CD4-positive, alpha-beta T cell (primary cell): Measurements from ENCODE around the gene URB2. TPM values are rescaled to one million over a fixed set of nuclear protein-coding genes. Genes with fewer than 3 reads are reported as not detected.

Source experiments
- ATAC-seq: fragments of 200-7000 bp; cut with Tn5 transposase; one replicate; pipeline ENCODE4 v1.10.0; 2022; ENCODE audit warnings: mild to moderate bottlenecking; ENCODE audit not compliant: poor library complexity
- CTCF ChIA-PET: fragments of 350-600 bp; sonication (Branson Sonifier 250); formaldehyde crosslinking; loops from one replicate; lab custom pipeline; 2021; ENCODE audit warnings: antibody characterized with exemption, inconsistent platforms; lab: Charles Lee
- POLR2A ChIA-PET: fragments of 350-600 bp; sonication (Branson Sonifier 250); formaldehyde crosslinking; loops from one replicate; lab custom pipeline; 2021; ENCODE audit warnings: antibody characterized with exemption, inconsistent platforms; lab: Charles Lee
- DNase-seq, 14 experiments: peaks; one replicate each; pipeline ENCODE4 v3.0.0-alpha.2; 2013 to 2020; ENCODE audit warnings: mixed read lengths in 2 of 14
- H3K27ac ChIP-seq, 2 donors: one replicate each; pipeline versions ENCODE4 v1.5.1 to v1.7.0; 2013; ENCODE audit warnings: low read length in 2 of 2, low read depth in 1 of 2, mild to moderate bottlenecking in 1 of 2
- H3K27me3 ChIP-seq, 2 experiments: 1 replicate in 1 of 2; 2 replicates in 1 of 2; pipeline versions ENCODE4 v1.6.1 to v1.7.0; 2013; ENCODE audit warnings: low read length in 2 of 2, control low read depth in 1 of 2, mild to moderate bottlenecking in 1 of 2, moderate library complexity in 1 of 2; ENCODE audit not compliant: insufficient read depth in 2 of 2, control insufficient read depth in 1 of 2
- H3K36me3 ChIP-seq: one replicate; pipeline ENCODE4 v1.6.1; 2013; ENCODE audit warnings: low read length, control low read depth; ENCODE audit not compliant: insufficient read depth
- H3K4me1 ChIP-seq: one replicate; pipeline ENCODE4 v1.6.1; 2013; ENCODE audit warnings: low read length, control low read depth; ENCODE audit not compliant: insufficient read depth
- H3K4me3 ChIP-seq: one replicate; pipeline ENCODE4 v1.5.1; 2013; ENCODE audit warnings: mild to moderate bottlenecking, low read length, moderate library complexity
- H3K9me3 ChIP-seq, 2 experiments: 1 replicate in 1 of 2; 2 replicates in 1 of 2; pipeline versions ENCODE4 v1.6.1 to v1.7.0; 2013; ENCODE audit warnings: low read length in 2 of 2, mild to moderate bottlenecking in 2 of 2, control low read depth in 1 of 2, moderate library complexity in 1 of 2; ENCODE audit not compliant: control insufficient read depth in 1 of 2, insufficient read depth in 1 of 2
- H3K27ac Mint-ChIP-seq: one replicate; pipeline ENCODE4 v1.8.0; 2020; ENCODE audit warnings: mixed read lengths
- H3K27me3 Mint-ChIP-seq: one replicate; pipeline ENCODE4 v1.8.0; 2021; ENCODE audit warnings: mixed read lengths
- H3K36me3 Mint-ChIP-seq: one replicate; pipeline ENCODE4 v1.8.0; 2021; ENCODE audit warnings: low read depth, mixed read lengths
- H3K4me1 Mint-ChIP-seq: one replicate; pipeline ENCODE4 v1.8.0; 2021; ENCODE audit warnings: low read depth, mixed read lengths
- H3K4me3 Mint-ChIP-seq: one replicate; pipeline ENCODE4 v1.8.0; 2020; ENCODE audit warnings: mild to moderate bottlenecking, mixed read lengths
- H3K9me3 Mint-ChIP-seq: one replicate; pipeline ENCODE4 v1.8.0; 2020; ENCODE audit warnings: mixed read lengths
- intact Hi-C, 2 experiments: fragments of 100-400 bp; cut with DNase I in 1 of 2; cut with micrococcal nuclease in 1 of 2; formaldehyde crosslinking; loops; one replicate each; pipeline versions ENCODE4 v1.15.1 to v1.9.0; 2023 to 2025; cut with DNase I, micrococcal nuclease
- total RNA-seq, 174 experiments: library from RNA in 2 of 174; stranded (reverse) in 2 of 174; gene quantifications; one replicate each; pipeline ENCODE4 v1.2.3 and lab custom pipeline; 2021 to 2026
- TF ChIP-seq, protein P1 (sequence below): fragments of 200-600 bp; IDR thresholded peaks from one replicate; pipeline ENCODE4 v1.8.0; 2022; ENCODE audit warnings: antibody characterized with exemption, mild to moderate bottlenecking

Gene URB2
- total RNA-seq, 2 experiments from 2014 or later, result 4.1 to 4.2 TPM

DNA sequence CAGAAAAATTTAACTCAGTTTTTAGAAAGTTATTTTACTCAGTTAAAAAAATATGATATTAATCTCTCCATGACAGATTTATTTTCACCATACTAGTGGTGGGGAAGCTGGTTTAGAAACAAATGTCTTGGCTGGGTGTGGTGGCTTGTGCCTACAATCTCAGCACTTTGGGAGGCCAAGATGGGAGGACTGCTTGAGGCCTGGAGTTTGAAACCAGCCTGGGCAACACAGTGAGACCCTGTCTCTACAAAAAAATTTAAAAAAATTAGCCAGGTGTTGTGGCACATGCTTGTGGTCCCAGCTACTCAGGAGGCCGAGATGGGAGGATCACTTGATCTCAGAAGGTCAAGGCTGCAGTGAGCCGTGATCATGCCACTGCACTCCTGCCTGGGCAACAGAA lies 17.5 kb upstream of the URB2 start:
- TF ChIP-seq, protein P1, sequence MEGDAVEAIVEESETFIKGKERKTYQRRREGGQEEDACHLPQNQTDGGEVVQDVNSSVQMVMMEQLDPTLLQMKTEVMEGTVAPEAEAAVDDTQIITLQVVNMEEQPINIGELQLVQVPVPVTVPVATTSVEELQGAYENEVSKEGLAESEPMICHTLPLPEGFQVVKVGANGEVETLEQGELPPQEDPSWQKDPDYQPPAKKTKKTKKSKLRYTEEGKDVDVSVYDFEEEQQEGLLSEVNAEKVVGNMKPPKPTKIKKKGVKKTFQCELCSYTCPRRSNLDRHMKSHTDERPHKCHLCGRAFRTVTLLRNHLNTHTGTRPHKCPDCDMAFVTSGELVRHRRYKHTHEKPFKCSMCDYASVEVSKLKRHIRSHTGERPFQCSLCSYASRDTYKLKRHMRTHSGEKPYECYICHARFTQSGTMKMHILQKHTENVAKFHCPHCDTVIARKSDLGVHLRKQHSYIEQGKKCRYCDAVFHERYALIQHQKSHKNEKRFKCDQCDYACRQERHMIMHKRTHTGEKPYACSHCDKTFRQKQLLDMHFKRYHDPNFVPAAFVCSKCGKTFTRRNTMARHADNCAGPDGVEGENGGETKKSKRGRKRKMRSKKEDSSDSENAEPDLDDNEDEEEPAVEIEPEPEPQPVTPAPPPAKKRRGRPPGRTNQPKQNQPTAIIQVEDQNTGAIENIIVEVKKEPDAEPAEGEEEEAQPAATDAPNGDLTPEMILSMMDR, result no peak
- H3K27me3 ChIP-seq, result no peaks in the 10 kb centered on the region

DNA sequence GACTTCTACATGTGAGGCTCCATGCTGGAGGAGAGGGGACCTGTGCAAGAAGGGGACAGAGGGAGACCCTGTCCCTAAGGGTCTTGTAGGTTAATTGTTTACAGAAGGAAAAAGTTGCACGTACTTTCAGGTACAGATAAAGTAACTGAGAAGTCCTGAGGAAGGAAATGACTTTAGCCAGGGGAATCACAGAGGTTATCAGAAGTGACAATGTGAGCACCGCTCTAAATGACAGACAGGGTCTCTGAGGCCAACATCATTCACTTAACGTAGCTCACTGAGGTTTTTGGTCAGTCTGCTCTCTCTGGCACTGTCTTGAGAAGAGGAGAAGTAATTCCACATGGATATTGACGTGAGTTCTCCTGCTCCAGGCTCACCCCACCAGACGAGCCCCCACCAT lies 12.1 kb upstream of the URB2 start:
- ATAC-seq (no peak), DNase-seq (no peak)
- Histone ChIP-seq H3K27me3 (no peaks in the 10 kb centered on the region), H3K9me3 (no peaks in the 10 kb centered on the region), H3K27ac (no peak overlapping the region), H3K4me1 (no peaks in the 10 kb centered on the region), H3K36me3 (peaks cover 56% of the 10 kb centered on the region), H3K4me3 (no peak overlapping the region)
- intact Hi-C loops, result no loop called here
- POLR2A ChIA-PET, result no interaction called here
- H3K36me3 Mint-ChIP-seq, result peaks cover 57% of the 10 kb centered on the region
- H3K27me3 Mint-ChIP-seq, result no peaks in the 10 kb centered on the region
- TF ChIP-seq, protein P1, result no peak
- H3K4me1 Mint-ChIP-seq, result peaks cover 18% of the 10 kb centered on the region
- no peak overlapping the region for H3K27ac Mint-ChIP-seq
- CTCF ChIA-PET, result no interaction called here
- H3K9me3 Mint-ChIP-seq, result no peaks in the 10 kb centered on the region
- H3K4me3 Mint-ChIP-seq, result no peak overlapping the region

More for the DNA sequence above, 17.5 kb upstream of the URB2 start:
- Histone ChIP-seq H3K4me3 (no peak overlapping the region), H3K9me3 (no peaks in the 10 kb centered on the region), H3K36me3 (peaks cover 79% of the 10 kb centered on the region), H3K4me1 (no peaks in the 10 kb centered on the region), H3K27ac (no peak overlapping the region)
- Mint-ChIP-seq H3K27ac (no peak overlapping the region), H3K4me3 (no peak overlapping the region), H3K9me3 (no peaks in the 10 kb centered on the region), H3K4me1 (peaks cover 5% of the 10 kb centered on the region), H3K27me3 (no peaks in the 10 kb centered on the region), H3K36me3 (peaks cover 94% of the 10 kb centered on the region)
- intact Hi-C loops, result no loop called here
- POLR2A ChIA-PET, result no interaction called here
- no peak for ATAC-seq
- DNase-seq, result no peak
- CTCF ChIA-PET, result no interaction called here

DNA sequence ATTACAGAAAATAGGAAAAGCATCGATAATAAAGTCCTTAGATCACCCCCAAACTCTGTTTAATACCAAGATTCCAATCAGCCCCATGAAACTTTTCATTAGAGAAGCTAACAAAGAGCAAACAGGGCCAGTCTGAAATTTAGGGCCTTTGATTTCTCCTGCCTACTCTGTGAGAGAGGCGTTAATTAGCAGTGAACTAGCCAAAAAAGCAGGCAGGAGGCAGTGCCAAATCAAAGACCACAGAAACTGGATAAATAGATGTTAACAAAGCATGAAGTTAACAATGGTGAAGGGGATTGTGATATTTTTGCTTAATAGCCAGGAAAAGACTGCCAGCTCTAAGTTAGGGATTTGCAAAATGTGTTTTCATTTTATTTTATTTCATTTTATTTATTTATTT lies 11.3 kb upstream of the URB2 start:
- Histone ChIP-seq H3K27me3 (no peaks in the 10 kb centered on the region), H3K4me1 (peaks cover 5% of the 10 kb centered on the region), H3K9me3 (no peaks in the 10 kb centered on the region), H3K4me3 (no peak overlapping the region), H3K36me3 (peaks cover 48% of the 10 kb centered on the region), H3K27ac (no peak overlapping the region)
- ChIA-PET POLR2A (no interaction called here), CTCF (no interaction called here)
- DNase-seq (no peak), ATAC-seq (no peak)
- H3K27ac Mint-ChIP-seq, result no peak overlapping the region
- TF ChIP-seq, protein P1, result no peak
- H3K36me3 Mint-ChIP-seq, result peaks cover 50% of the 10 kb centered on the region
- intact Hi-C loops, result no loop called here
- peaks cover 21% of the 10 kb centered on the region for H3K4me1 Mint-ChIP-seq
- H3K27me3 Mint-ChIP-seq, result no peaks in the 10 kb centered on the region
- H3K4me3 Mint-ChIP-seq, result no peak overlapping the region
- H3K9me3 Mint-ChIP-seq, result no peaks in the 10 kb centered on the region
